IMR-90 (cell line): ENCODE results near the gene DOC2B. TPM values are rescaled to one million over a fixed set of nuclear protein-coding genes. Genes with fewer than 3 reads are reported as not detected.

Experiments used
- ATAC-seq: fragments of 200-7000 bp; cut with Tn5 transposase; 2 replicates; pipeline ENCODE4 v1.9.1; 2020; ENCODE audit warnings: low read depth, mild to moderate bottlenecking, moderate library complexity
- BruUV-seq: library from RNA; stranded (reverse); fragments of 400-500 nt; replicated peaks from 2 replicates; lab custom pipeline; 2021; lab: Mats Ljungman, UMichigan
- CTCF ChIA-PET: fragments of 300-600 bp; formaldehyde crosslinking; extraction: SDS; loops from one replicate; lab custom pipeline; 2021; ENCODE audit warnings: antibody characterized with exemption; lab: Yijun Ruan, JAX
- POLR2A ChIA-PET: fragments of 300-600 bp; sonication (Branson Sonifier 250); formaldehyde crosslinking; loops from one replicate; lab custom pipeline; 2022; ENCODE audit warnings: antibody characterized with exemption; ENCODE audit not compliant: unreplicated experiment; lab: Charles Lee
- DNase-seq: peaks from one replicate; pipeline ENCODE4 v3.0.0; 2013
- H2AFZ ChIP-seq: replicated peaks from 2 replicates; pipeline ENCODE3; 2013; ENCODE audit warnings: low read length, mild to moderate bottlenecking; ENCODE audit not compliant: poor library complexity
- H2AK5ac ChIP-seq: 2 replicates; pipeline ENCODE4 v1.6.1; 2013; ENCODE audit warnings: low read depth, low read length, inconsistent platforms
- H2AK9ac ChIP-seq: replicated peaks from 2 replicates; pipeline ENCODE3; 2013; ENCODE audit warnings: mild to moderate bottlenecking, low read depth, low read length, moderate library complexity; ENCODE audit not compliant: poor library complexity
- H2BK120ac ChIP-seq: 2 replicates; pipeline ENCODE4 v1.6.1; 2013; ENCODE audit warnings: low read depth, low read length, inconsistent platforms
- H2BK15ac ChIP-seq: 3 replicates; pipeline ENCODE4 v1.6.1; 2013; ENCODE audit warnings: low read depth, low read length, inconsistent platforms
- H2BK20ac ChIP-seq: 2 replicates; pipeline ENCODE4 v1.6.1; 2013; ENCODE audit warnings: low read depth, mild to moderate bottlenecking, inconsistent platforms, low read length, moderate library complexity
- H2BK5ac ChIP-seq: 2 replicates; pipeline ENCODE4 v1.6.1; 2013; ENCODE audit warnings: mild to moderate bottlenecking, low read depth, low read length, inconsistent platforms; ENCODE audit not compliant: poor library complexity, severe bottlenecking
- H3K14ac ChIP-seq: replicated peaks from 2 replicates; pipeline ENCODE4 v1.6.1; 2013; ENCODE audit warnings: low read depth, low read length, inconsistent platforms
- H3K18ac ChIP-seq: 2 replicates; pipeline ENCODE4 v1.6.1; 2013; ENCODE audit warnings: low read depth, low read length, control low read depth
- H3K23ac ChIP-seq: 2 replicates; pipeline ENCODE4 v1.6.1; 2013; ENCODE audit warnings: low read depth, low read length, inconsistent platforms
- H3K27ac ChIP-seq: 2 replicates; pipeline ENCODE4 v1.5.1; 2013; ENCODE audit warnings: mild to moderate bottlenecking, control low read depth, low read length; ENCODE audit not compliant: insufficient read depth
- H3K27me3 ChIP-seq: 2 replicates; pipeline ENCODE4 v1.6.1; 2013; ENCODE audit warnings: low read length; ENCODE audit not compliant: control insufficient read depth, insufficient read depth
- H3K36me3 ChIP-seq: 2 replicates; pipeline ENCODE4 v1.6.1; 2013; ENCODE audit warnings: low read length, mixed read lengths; ENCODE audit not compliant: control insufficient read depth, insufficient read depth
- H3K4ac ChIP-seq: 2 replicates; pipeline ENCODE4 v1.6.1; 2013; ENCODE audit warnings: low read depth, low read length, inconsistent platforms
- H3K4me1 ChIP-seq: 2 replicates; pipeline ENCODE4 v1.6.1; 2013; ENCODE audit warnings: low read length, mixed read lengths; ENCODE audit not compliant: control insufficient read depth, insufficient read depth
- H3K4me2 ChIP-seq: 2 replicates; pipeline ENCODE4 v1.6.1; 2013; ENCODE audit warnings: low read depth, mild to moderate bottlenecking, control low read depth, low read length, moderate library complexity
- H3K4me3 ChIP-seq: 2 replicates; pipeline ENCODE4 v1.5.1; 2013; ENCODE audit warnings: low read depth, mild to moderate bottlenecking, control low read depth, low read length, moderate library complexity; ENCODE audit not compliant: insufficient read depth
- H3K56ac ChIP-seq: 2 replicates; pipeline ENCODE4 v1.6.1; 2013; ENCODE audit warnings: low read length, inconsistent platforms; ENCODE audit not compliant: insufficient read depth; ENCODE audit errors: extremely low read depth
- H3K79me1 ChIP-seq, 2 experiments: 2 replicates each; pipeline ENCODE4 v1.6.1; 2013; ENCODE audit warnings: low read length in 2 of 2, inconsistent platforms in 1 of 2, low read depth in 1 of 2
- H3K9ac ChIP-seq: 2 replicates; pipeline ENCODE4 v1.6.1; 2013; ENCODE audit warnings: low read depth, low read length, control low read depth
- H3K9me1 ChIP-seq: 2 replicates; pipeline ENCODE4 v1.6.1; 2013; ENCODE audit warnings: low read length, inconsistent platforms; ENCODE audit not compliant: insufficient read depth
- H3K9me3 ChIP-seq: 2 replicates; pipeline ENCODE4 v1.6.1; 2013; ENCODE audit warnings: low read length; ENCODE audit not compliant: control insufficient read depth, insufficient read depth
- H4K20me1 ChIP-seq: 2 replicates; pipeline ENCODE4 v1.6.1; 2013; ENCODE audit warnings: low read length, inconsistent platforms; ENCODE audit not compliant: insufficient read depth
- H4K5ac ChIP-seq: 2 replicates; pipeline ENCODE4 v1.6.1; 2013; ENCODE audit warnings: mild to moderate bottlenecking, low read depth, low read length, control low read depth
- H4K8ac ChIP-seq, 2 experiments: 2 replicates each; pipeline ENCODE4 v1.6.1; 2013; ENCODE audit warnings: low read depth in 2 of 2, low read length in 2 of 2, control low read depth in 1 of 2, inconsistent platforms in 1 of 2
- H4K91ac ChIP-seq: 2 replicates; pipeline ENCODE4 v1.6.1; 2013; ENCODE audit warnings: low read depth, low read length, inconsistent platforms; ENCODE audit not compliant: insufficient read depth
- BHLHE40 ChIP-seq: fragments of 150-350 bp; IDR thresholded peaks from 2 replicates; pipeline ENCODE4 v1.6.1; 2016; ENCODE audit warnings: mild to moderate bottlenecking, low read depth, low read length
- CEBPB ChIP-seq: IDR thresholded peaks from 2 replicates; pipeline ENCODE4 v1.6.1; 2012; ENCODE audit warnings: low read depth, low read length, improper control_type of control experiment
- CHD1 ChIP-seq: IDR thresholded peaks from 2 replicates; pipeline ENCODE4 v1.6.1; 2012; ENCODE audit warnings: low read depth, low read length, improper control_type of control experiment
- FOS ChIP-seq: fragments of 150-350 bp; IDR thresholded peaks from 2 replicates; pipeline ENCODE4 v1.6.1; 2016; ENCODE audit warnings: low read depth, low read length
- MAFK ChIP-seq: IDR thresholded peaks from 2 replicates; pipeline ENCODE4 v1.6.1; 2012; ENCODE audit warnings: low read depth, low read length, improper control_type of control experiment
- MAZ ChIP-seq: IDR thresholded peaks from 2 replicates; pipeline ENCODE4 v1.6.1; 2012; ENCODE audit warnings: low read depth, mild to moderate bottlenecking, low read length, improper control_type of control experiment, moderate library complexity, borderline replicate concordance
- MXI1 ChIP-seq: IDR thresholded peaks from 2 replicates; pipeline ENCODE4 v1.6.1; 2012; ENCODE audit warnings: low read depth, mild to moderate bottlenecking, low read length, moderate library complexity, borderline replicate concordance
- NFE2L2 ChIP-seq: fragments of 150-350 bp; IDR thresholded peaks from 2 replicates; pipeline ENCODE4 v1.6.1; 2016; ENCODE audit warnings: low read depth, mild to moderate bottlenecking, low read length
- POLR2A ChIP-seq: IDR thresholded peaks from 2 replicates; pipeline ENCODE4 v1.6.1; 2012; ENCODE audit warnings: mild to moderate bottlenecking, low read depth, low read length
- RAD21 ChIP-seq: IDR thresholded peaks from 2 replicates; pipeline ENCODE4 v1.6.1; 2012; ENCODE audit warnings: low read length, improper control_type of control experiment
- RCOR1 ChIP-seq: IDR thresholded peaks from 2 replicates; pipeline ENCODE4 v1.6.1; 2012; ENCODE audit warnings: mild to moderate bottlenecking, low read length, improper control_type of control experiment; ENCODE audit not compliant: insufficient replicate concordance
- RFX5 ChIP-seq: IDR thresholded peaks from 2 replicates; pipeline ENCODE4 v1.8.0; 2012; ENCODE audit warnings: low read depth, mild to moderate bottlenecking, low read length, moderate library complexity
- SMC3 ChIP-seq: fragments of 150-350 bp; IDR thresholded peaks from 2 replicates; pipeline ENCODE4 v1.6.1; 2016; ENCODE audit warnings: low read depth, mild to moderate bottlenecking, antibody characterized with exemption, low read length, moderate library complexity
- WGBS, 2 experiments: methylation state at CpG; one replicate each; pipeline versions ENCODE4 v1.1.5 to v1.1.7; 2013; ENCODE audit warnings: missing lambda C conversion rate in 2 of 2; ENCODE audit not compliant: insufficient read length in 1 of 2; ENCODE audit errors: extremely low coverage in 2 of 2; 5-methylcytosine and 5-hydroxymethylcytosine counted together
- dilution Hi-C: fragments of 300-500 bp; cut with HindIII; formaldehyde crosslinking; loops from one replicate; pipeline ENCODE4 v1.14.3; 2018; ENCODE audit warnings: low sequenced_read_pairs; ENCODE audit not compliant: unreplicated experiment
- in situ Hi-C: fragments of 300-500 bp; cut with MboI; formaldehyde crosslinking; loops from 3 replicates; pipeline ENCODE4 v1.14.3; 2019; ENCODE audit warnings: low sequenced_read_pairs, inconsistent platforms, mixed read lengths
- intact Hi-C: fragments of 100-400 bp; cut with micrococcal nuclease; formaldehyde crosslinking; loops from 2 replicates; pipeline ENCODE4 v1.10.0; 2022
- polyA plus RNA-seq, 3 experiments: library from polyadenylated mRNA; depleted of rRNA; stranded (reverse); fragments of >200 nt; gene quantifications; 2 replicates each; pipeline ENCODE4 v1.2.3, GENCODE V29; 2012; ENCODE audit warnings: low replicate concordance in 1 of 3
- total RNA-seq: library from RNA; depleted of rRNA; stranded (reverse); fragments of >200 nt; gene quantifications from 2 replicates; pipeline ENCODE4 v1.2.3, GENCODE V29; 2012
- TF ChIP-seq, protein P1 (sequence below): fragments of 150-350 bp; IDR thresholded peaks from 2 replicates; pipeline ENCODE4 v1.6.1; 2017; ENCODE audit warnings: mild to moderate bottlenecking, antibody characterized with exemption, low read length, low read depth
- TF ChIP-seq, protein P2 (sequence below): fragments of 150-350 bp; IDR thresholded peaks from 2 replicates; pipeline ENCODE4 v1.6.1; 2016; ENCODE audit warnings: low read depth, mild to moderate bottlenecking, low read length, moderate library complexity, borderline replicate concordance
- TF ChIP-seq, protein P3 (sequence below): conservative IDR thresholded peaks from 2 replicates; pipeline ENCODE4 v1.5.1; 2012; ENCODE audit warnings: mild to moderate bottlenecking, low read depth, low read length, improper control_type of control experiment

Gene DOC2B
- total and polyA plus RNA-seq, 2 of the 4 experiments (the other 2 are of a cell fraction) = not detected

GRCh38 chr17:210402-210801 is 29.0 kb upstream of the DOC2B start:
- no peak for ATAC-seq
- 68% methylated on average over 4 of the region's 8 CpGs; no CpG with 5 or more reads in 1 of the 2 experiments for WGBS, 2 experiments
- no peaks in the 10 kb centered on the region for H3K4me1 ChIP-seq

More at GRCh38 chr17:210402-210801, 29.0 kb upstream of the DOC2B start:
- H3K14ac ChIP-seq = no peak overlapping the region
- H3K36me3 ChIP-seq = no peaks in the 10 kb centered on the region
- no TSS peak for BruUV-seq
- H3K9me1 ChIP-seq = no peaks in the 10 kb centered on the region
- no peaks in the 10 kb centered on the region for H4K20me1 ChIP-seq
- no peak overlapping the region for H2BK120ac ChIP-seq
- POLR2A ChIA-PET = no interaction called here
- DNase-seq = no peak
- no peak overlapping the region for H4K8ac ChIP-seq
- no peak overlapping the region for H2BK15ac ChIP-seq
- H2AK5ac ChIP-seq = no peak overlapping the region
- H3K27me3 ChIP-seq = peaks cover 9% of the 10 kb centered on the region
- no peak overlapping the region for H3K23ac ChIP-seq
- TF ChIP-seq BHLHE40 = no peak
- TF ChIP-seq, protein P1, sequence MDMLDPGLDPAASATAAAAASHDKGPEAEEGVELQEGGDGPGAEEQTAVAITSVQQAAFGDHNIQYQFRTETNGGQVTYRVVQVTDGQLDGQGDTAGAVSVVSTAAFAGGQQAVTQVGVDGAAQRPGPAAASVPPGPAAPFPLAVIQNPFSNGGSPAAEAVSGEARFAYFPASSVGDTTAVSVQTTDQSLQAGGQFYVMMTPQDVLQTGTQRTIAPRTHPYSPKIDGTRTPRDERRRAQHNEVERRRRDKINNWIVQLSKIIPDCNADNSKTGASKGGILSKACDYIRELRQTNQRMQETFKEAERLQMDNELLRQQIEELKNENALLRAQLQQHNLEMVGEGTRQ = no peak
- TF ChIP-seq CHD1 = no peak
- TF ChIP-seq, protein P2, sequence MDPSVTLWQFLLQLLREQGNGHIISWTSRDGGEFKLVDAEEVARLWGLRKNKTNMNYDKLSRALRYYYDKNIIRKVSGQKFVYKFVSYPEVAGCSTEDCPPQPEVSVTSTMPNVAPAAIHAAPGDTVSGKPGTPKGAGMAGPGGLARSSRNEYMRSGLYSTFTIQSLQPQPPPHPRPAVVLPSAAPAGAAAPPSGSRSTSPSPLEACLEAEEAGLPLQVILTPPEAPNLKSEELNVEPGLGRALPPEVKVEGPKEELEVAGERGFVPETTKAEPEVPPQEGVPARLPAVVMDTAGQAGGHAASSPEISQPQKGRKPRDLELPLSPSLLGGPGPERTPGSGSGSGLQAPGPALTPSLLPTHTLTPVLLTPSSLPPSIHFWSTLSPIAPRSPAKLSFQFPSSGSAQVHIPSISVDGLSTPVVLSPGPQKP = no peak
- no peak for TF ChIP-seq NFE2L2
- TF ChIP-seq RCOR1 = no peak
- no peak for TF ChIP-seq SMC3
- TF ChIP-seq MAZ = no peak
- no peak for TF ChIP-seq FOS
- no peak for TF ChIP-seq POLR2A
- TF ChIP-seq MAFK = no peak
- no peak for TF ChIP-seq CEBPB
- no peak for TF ChIP-seq RFX5
- TF ChIP-seq, protein P3, sequence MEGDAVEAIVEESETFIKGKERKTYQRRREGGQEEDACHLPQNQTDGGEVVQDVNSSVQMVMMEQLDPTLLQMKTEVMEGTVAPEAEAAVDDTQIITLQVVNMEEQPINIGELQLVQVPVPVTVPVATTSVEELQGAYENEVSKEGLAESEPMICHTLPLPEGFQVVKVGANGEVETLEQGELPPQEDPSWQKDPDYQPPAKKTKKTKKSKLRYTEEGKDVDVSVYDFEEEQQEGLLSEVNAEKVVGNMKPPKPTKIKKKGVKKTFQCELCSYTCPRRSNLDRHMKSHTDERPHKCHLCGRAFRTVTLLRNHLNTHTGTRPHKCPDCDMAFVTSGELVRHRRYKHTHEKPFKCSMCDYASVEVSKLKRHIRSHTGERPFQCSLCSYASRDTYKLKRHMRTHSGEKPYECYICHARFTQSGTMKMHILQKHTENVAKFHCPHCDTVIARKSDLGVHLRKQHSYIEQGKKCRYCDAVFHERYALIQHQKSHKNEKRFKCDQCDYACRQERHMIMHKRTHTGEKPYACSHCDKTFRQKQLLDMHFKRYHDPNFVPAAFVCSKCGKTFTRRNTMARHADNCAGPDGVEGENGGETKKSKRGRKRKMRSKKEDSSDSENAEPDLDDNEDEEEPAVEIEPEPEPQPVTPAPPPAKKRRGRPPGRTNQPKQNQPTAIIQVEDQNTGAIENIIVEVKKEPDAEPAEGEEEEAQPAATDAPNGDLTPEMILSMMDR = no peak
- no peak for TF ChIP-seq RAD21
- TF ChIP-seq MXI1 = no peak
- no peak overlapping the region for H3K56ac ChIP-seq
- H2BK5ac ChIP-seq = no peak overlapping the region
- no peak overlapping the region for H2AFZ ChIP-seq
- no peak overlapping the region for H2AK9ac ChIP-seq
- no peak overlapping the region for H3K27ac ChIP-seq
- H3K9me3 ChIP-seq = peaks cover 7% of the 10 kb centered on the region
- H3K4me2 ChIP-seq = no peak overlapping the region
- CTCF ChIA-PET = no interaction called here
- intact Hi-C loops (no loop called here), in situ Hi-C loops (no loop called here), dilution Hi-C loops (no loop called here)
- H4K5ac ChIP-seq = no peak overlapping the region
- H2BK20ac ChIP-seq = no peak overlapping the region
- no peak overlapping the region for H3K4me3 ChIP-seq
- no peak overlapping the region for H4K91ac ChIP-seq
- no peaks in the 10 kb centered on the region for H3K79me1 ChIP-seq
- H3K18ac ChIP-seq = no peak overlapping the region
- H3K4ac ChIP-seq = no peak overlapping the region
- no peak overlapping the region for H3K9ac ChIP-seq
